Mesendoderm (in vitro differentiated cells): ENCODE results near the gene PTPA.

Experiments used
- DNase-seq: peaks from one replicate; pipeline ENCODE4 v3.0.0; 2013
- H2AK5ac ChIP-seq: 2 replicates; pipeline ENCODE4 v1.6.1; 2013; ENCODE audit warnings: low read length, inconsistent platforms
- H2BK120ac ChIP-seq: 2 replicates; pipeline ENCODE4 v1.6.1; 2013; ENCODE audit warnings: low read depth, mild to moderate bottlenecking, low read length, moderate library complexity, mixed read lengths
- H2BK15ac ChIP-seq: replicated peaks from 2 replicates; pipeline ENCODE4 v1.6.1; 2013; ENCODE audit warnings: low read depth, mild to moderate bottlenecking, moderate library complexity
- H2BK5ac ChIP-seq: 2 replicates; pipeline ENCODE4 v1.6.1; 2013; ENCODE audit warnings: low read length, inconsistent platforms
- H3K18ac ChIP-seq: 2 replicates; pipeline ENCODE4 v1.6.1; 2013; ENCODE audit warnings: mild to moderate bottlenecking, low read length, mixed read lengths
- H3K23ac ChIP-seq: one replicate; pipeline ENCODE4 v1.6.1; 2013; ENCODE audit warnings: low read length
- H3K27ac ChIP-seq: 2 replicates; pipeline ENCODE4 v1.5.1; 2013; ENCODE audit warnings: low read depth, mild to moderate bottlenecking, inconsistent platforms, low read length, moderate library complexity
- H3K27me3 ChIP-seq: 2 replicates; pipeline ENCODE4 v1.6.1; 2013; ENCODE audit warnings: low read length, control low read depth, mild to moderate bottlenecking, inconsistent platforms; ENCODE audit not compliant: insufficient read depth, poor library complexity
- H3K36me3 ChIP-seq: 2 replicates; pipeline ENCODE4 v1.6.1; 2013; ENCODE audit warnings: low read length, inconsistent platforms; ENCODE audit not compliant: control insufficient read depth, insufficient read depth
- H3K4ac ChIP-seq: one replicate; pipeline ENCODE4 v1.6.1; 2013; ENCODE audit warnings: low read depth, mild to moderate bottlenecking, low read length, moderate library complexity
- H3K4me1 ChIP-seq: 2 replicates; pipeline ENCODE4 v1.6.1; 2013; ENCODE audit warnings: low read depth, low read length, inconsistent platforms; ENCODE audit not compliant: control insufficient read depth
- H3K4me2 ChIP-seq: 2 replicates; pipeline ENCODE4 v1.6.1; 2013; ENCODE audit warnings: low read length
- H3K4me3 ChIP-seq: 2 replicates; pipeline ENCODE4 v1.5.1; 2013; ENCODE audit warnings: mild to moderate bottlenecking, low read length
- H3K56ac ChIP-seq: one replicate; pipeline ENCODE4 v1.6.1; 2013; ENCODE audit warnings: low read length
- H3K79me1 ChIP-seq: 2 replicates; pipeline ENCODE4 v1.6.1; 2013; ENCODE audit warnings: low read length, inconsistent platforms
- H3K79me2 ChIP-seq: 2 replicates; pipeline ENCODE4 v1.6.1; 2013; ENCODE audit warnings: mild to moderate bottlenecking, low read length; ENCODE audit not compliant: control insufficient read depth, insufficient read depth
- H3K9ac ChIP-seq: 2 replicates; pipeline ENCODE4 v1.6.1; 2013; ENCODE audit warnings: low read length, inconsistent platforms
- H4K5ac ChIP-seq: one replicate; pipeline ENCODE4 v1.6.1; 2013; ENCODE audit warnings: low read length
- H4K8ac ChIP-seq: one replicate; pipeline ENCODE4 v1.6.1; 2013; ENCODE audit warnings: low read depth, mild to moderate bottlenecking, control low read depth, low read length, moderate library complexity
- WGBS: extraction: QIAGEN DNeasy Blood & Tissue Kit; methylation state at CpG from one replicate; pipeline ENCODE4 v1.1.7; 2013; ENCODE audit warnings: low lambda C conversion rate, missing lambda C conversion rate; ENCODE audit not compliant: insufficient coverage; ENCODE audit errors: extremely low coverage; 5-methylcytosine and 5-hydroxymethylcytosine counted together

The PTPA gene

DNA sequence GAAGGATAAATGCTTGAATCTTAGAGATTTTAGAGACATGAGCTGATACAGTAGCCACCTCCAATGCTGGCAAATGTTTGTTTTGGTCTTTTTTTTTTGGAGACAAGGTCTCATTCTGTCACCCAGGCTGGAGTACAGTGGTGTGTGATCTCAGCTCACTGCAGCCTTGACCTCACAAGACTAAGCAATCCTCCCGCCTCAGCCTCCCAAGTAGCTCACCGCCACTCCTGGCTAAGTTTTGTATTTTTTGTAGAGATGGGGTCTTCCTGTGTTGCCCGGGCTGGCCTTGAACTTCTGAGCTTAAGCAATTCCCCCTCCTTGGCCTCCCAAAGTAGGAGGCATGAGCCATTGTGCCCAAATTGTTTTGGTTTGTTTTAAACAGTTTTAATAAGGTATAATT, 37.1 kb upstream of the PTPA start:
- Histone ChIP-seq H2BK5ac (no peak overlapping the region), H3K79me2 (no peaks in the 10 kb centered on the region)

DNA sequence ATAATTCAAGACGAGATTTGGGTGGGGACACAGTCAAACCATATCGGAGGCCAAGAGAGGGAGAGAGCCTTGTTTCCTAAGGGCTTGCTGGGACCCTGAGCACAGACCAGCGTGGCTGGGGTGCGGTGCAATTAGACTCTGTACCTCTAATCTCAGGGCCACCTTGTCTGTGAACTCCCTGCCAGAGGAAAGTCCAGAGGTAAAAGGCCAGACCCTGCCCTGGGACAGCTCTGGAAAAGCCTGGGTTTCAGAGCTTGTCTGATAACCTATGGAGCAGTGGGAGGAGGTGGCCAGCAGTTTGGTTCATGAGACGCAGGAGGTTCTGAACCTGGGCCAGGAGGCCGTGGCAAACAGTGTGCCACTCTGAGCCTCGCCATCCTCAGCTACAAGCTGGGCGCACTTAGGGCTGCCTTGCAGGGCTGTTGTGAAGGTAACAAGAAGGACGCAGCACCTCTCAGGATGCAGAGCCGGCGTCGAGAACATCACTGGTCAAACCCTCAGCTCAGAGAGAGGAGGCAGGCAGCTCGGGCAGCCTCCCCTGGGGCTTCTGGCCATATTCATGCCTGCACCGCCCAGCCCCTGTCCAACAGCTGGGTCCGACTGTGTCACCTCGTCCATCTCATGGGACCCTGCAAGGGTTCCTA, 35.1 kb upstream of the PTPA start:
- Histone ChIP-seq H3K9ac (no peak overlapping the region), H3K27ac (no peak overlapping the region), H3K27me3 (no peaks in the 10 kb centered on the region), H3K4ac (no peak overlapping the region), H3K4me2 (no peak overlapping the region), H3K4me3 (no peak overlapping the region), H3K79me1 (peaks cover 3% of the 10 kb centered on the region), H3K36me3 (no peaks in the 10 kb centered on the region), H2AK5ac (no peak overlapping the region), H3K23ac (no peak overlapping the region), H2BK120ac (no peak overlapping the region), H2BK15ac (no peak overlapping the region), H3K18ac (no peak overlapping the region), H3K56ac (no peak overlapping the region), H2BK5ac (no peak overlapping the region), H3K79me2 (no peaks in the 10 kb centered on the region), H3K4me1 (peaks cover 7% of the 10 kb centered on the region), H4K5ac (no peak overlapping the region), H4K8ac (no peak overlapping the region)
- no CpG with 5 or more reads among the region's 16 CpGs for WGBS
- no peak for DNase-seq

More for the DNA sequence above, 37.1 kb upstream of the PTPA start:
- no peak overlapping the region for H3K9ac ChIP-seq
- H3K18ac ChIP-seq: no peak overlapping the region
- H4K8ac ChIP-seq: no peak overlapping the region
- no peak overlapping the region for H2AK5ac ChIP-seq
- no peak overlapping the region for H2BK120ac ChIP-seq
- H3K79me1 ChIP-seq: no peaks in the 10 kb centered on the region
- no peak for DNase-seq
- H3K4me1 ChIP-seq: peaks cover 7% of the 10 kb centered on the region
- H3K4ac ChIP-seq: no peak overlapping the region
- H3K4me3 ChIP-seq: no peak overlapping the region
- no peak overlapping the region for H3K56ac ChIP-seq
- H3K36me3 ChIP-seq: no peaks in the 10 kb centered on the region
- H2BK15ac ChIP-seq: no peak overlapping the region
- no peak overlapping the region for H3K4me2 ChIP-seq
- H4K5ac ChIP-seq: no peak overlapping the region
- no CpG with 5 or more reads among the region's 3 CpGs for WGBS
- no peak overlapping the region for H3K23ac ChIP-seq
- H3K27ac ChIP-seq: no peak overlapping the region
- H3K27me3 ChIP-seq: no peaks in the 10 kb centered on the region

DNA sequence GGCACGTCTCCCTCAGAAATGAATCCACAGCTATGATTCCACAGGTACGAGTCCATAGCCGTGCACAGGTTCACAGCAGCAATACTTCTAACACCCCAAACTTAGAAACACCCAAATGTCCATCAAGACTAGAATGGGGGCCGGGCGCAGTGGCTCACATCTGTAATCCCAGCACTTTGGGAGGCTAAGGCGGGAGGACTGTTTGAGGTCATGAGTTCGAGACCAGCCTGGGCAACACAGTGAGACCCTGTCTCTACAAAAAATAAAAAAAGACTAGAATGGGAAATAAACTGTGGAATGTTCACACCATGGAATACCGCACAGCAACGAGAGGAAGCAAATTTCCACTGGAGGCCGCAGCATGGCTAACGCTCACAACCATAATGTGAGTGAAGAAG, 34.6 kb upstream of the PTPA start:
- peaks cover 5% of the 10 kb centered on the region for H3K79me1 ChIP-seq
- no peak overlapping the region for H2AK5ac ChIP-seq
- no CpG with 5 or more reads among the region's 11 CpGs for WGBS
- no peak overlapping the region for H3K4ac ChIP-seq
- peaks cover 2% of the 10 kb centered on the region for H3K79me2 ChIP-seq
- H4K8ac ChIP-seq: no peak overlapping the region
- no peak overlapping the region for H2BK120ac ChIP-seq
- no peak overlapping the region for H3K9ac ChIP-seq
- H3K4me2 ChIP-seq: no peak overlapping the region
- no peak overlapping the region for H3K18ac ChIP-seq
- H3K4me3 ChIP-seq: no peak overlapping the region
- no peaks in the 10 kb centered on the region for H3K36me3 ChIP-seq
- no peaks in the 10 kb centered on the region for H3K27me3 ChIP-seq
- H2BK15ac ChIP-seq: no peak overlapping the region
- no peak overlapping the region for H2BK5ac ChIP-seq
- peaks cover 5% of the 10 kb centered on the region for H3K4me1 ChIP-seq
- no peak overlapping the region for H3K56ac ChIP-seq
- H4K5ac ChIP-seq: no peak overlapping the region
- no peak overlapping the region for H3K27ac ChIP-seq
- DNase-seq: no peak
- H3K23ac ChIP-seq: no peak overlapping the region

DNA sequence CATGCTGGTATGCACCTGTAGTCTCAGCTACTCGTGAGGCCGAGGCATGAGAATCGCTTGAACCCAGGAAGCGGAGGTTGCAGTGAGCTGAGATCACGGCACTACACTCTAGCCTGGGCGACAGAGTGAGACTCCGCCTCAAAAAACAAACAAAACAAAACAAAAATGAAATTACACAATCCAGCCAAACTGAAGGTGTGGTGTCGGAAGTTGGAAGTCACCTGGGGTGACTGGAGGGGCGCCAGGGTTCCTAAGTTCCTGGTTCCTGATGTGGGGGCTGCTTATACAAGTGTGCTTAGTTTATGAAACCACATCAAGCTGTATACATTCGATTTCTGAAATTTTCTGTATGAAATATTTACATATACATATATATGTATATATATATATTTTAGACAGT, 34.0 kb upstream of the PTPA start:
- Histone ChIP-seq H2BK15ac (no peak overlapping the region), H3K4me1 (peaks cover 3% of the 10 kb centered on the region), H3K36me3 (no peaks in the 10 kb centered on the region), H3K18ac (no peak overlapping the region), H2AK5ac (no peak overlapping the region), H4K8ac (no peak overlapping the region), H3K56ac (no peak overlapping the region), H3K4me2 (no peak overlapping the region), H3K4me3 (no peak overlapping the region), H3K9ac (no peak overlapping the region), H3K79me2 (peaks cover 8% of the 10 kb centered on the region), H2BK5ac (no peak overlapping the region), H3K23ac (no peak overlapping the region), H4K5ac (no peak overlapping the region), H3K79me1 (peaks cover 11% of the 10 kb centered on the region), H2BK120ac (no peak overlapping the region), H3K27me3 (no peaks in the 10 kb centered on the region), H3K4ac (no peak overlapping the region), H3K27ac (no peak overlapping the region)
- WGBS: no CpG with 5 or more reads among the region's 10 CpGs
- no peak for DNase-seq

DNA sequence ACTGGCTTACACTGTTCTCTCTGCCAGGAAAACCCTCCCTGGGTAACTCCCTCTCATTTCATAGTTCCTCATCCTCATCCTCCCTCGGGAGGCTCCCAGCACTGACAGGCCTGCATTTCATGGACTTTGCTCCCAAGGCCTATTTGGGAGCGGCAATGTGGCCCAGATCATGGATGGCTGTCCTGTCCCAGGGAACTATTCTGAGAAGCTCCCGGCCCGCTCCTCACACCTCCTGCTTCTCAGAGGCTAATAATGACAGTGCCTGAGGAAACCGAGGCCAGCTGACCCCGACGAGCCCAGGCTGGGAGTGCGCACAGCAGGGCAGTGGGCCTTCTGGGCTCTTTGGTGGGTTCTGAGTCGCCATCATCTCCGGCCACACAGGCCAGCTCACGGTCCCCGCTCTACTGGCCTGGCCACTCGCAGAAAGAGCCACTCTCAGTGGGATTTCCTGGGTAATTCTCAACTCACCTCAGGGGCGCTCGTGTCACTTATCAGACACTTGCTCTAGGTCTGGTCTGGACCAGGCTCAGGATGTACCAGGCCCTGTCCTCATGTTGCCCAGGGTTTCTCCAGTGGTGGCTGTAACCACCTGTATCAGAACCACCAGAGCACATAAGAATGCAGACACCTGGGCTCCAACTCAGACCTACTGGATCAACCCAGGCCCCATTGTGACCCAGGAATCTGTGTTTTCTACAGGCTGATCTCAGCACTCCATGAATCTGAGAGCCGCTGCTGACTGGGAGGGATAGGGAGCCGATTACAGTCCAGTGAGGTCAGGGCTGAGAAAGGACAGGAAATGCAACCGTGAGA, 32.3 kb upstream of the PTPA start:
- H3K23ac ChIP-seq: no peak overlapping the region
- H3K18ac ChIP-seq: no peak overlapping the region
- no peak overlapping the region for H2BK15ac ChIP-seq
- no peak overlapping the region for H2BK120ac ChIP-seq
- H3K9ac ChIP-seq: no peak overlapping the region
- H3K79me2 ChIP-seq: peaks cover 22% of the 10 kb centered on the region
- no peak overlapping the region for H4K5ac ChIP-seq
- H3K4me3 ChIP-seq: no peak overlapping the region
- peak; percentile 27 for DNase-seq
- H3K36me3 ChIP-seq: no peaks in the 10 kb centered on the region
- no peak overlapping the region for H3K27ac ChIP-seq
- peaks cover 3% of the 10 kb centered on the region for H3K4me1 ChIP-seq
- no peak overlapping the region for H2BK5ac ChIP-seq
- H3K79me1 ChIP-seq: peaks cover 23% of the 10 kb centered on the region
- no peak overlapping the region for H3K56ac ChIP-seq
- no peak overlapping the region for H3K4ac ChIP-seq
- no peaks in the 10 kb centered on the region for H3K27me3 ChIP-seq
- no peak overlapping the region for H4K8ac ChIP-seq
- H2AK5ac ChIP-seq: no peak overlapping the region
- no peak overlapping the region for H3K4me2 ChIP-seq
- no CpG with 5 or more reads among the region's 18 CpGs for WGBS
